ENCODE results near the gene GNPTG. TPM values are rescaled to one million over a fixed set of nuclear protein-coding genes. Genes with fewer than 3 reads are reported as not detected.

Gene GNPTG
- total RNA-seq, 4 donors from 2014 or later, result 53.8 to 130 (median 79.1) TPM

DNA sequence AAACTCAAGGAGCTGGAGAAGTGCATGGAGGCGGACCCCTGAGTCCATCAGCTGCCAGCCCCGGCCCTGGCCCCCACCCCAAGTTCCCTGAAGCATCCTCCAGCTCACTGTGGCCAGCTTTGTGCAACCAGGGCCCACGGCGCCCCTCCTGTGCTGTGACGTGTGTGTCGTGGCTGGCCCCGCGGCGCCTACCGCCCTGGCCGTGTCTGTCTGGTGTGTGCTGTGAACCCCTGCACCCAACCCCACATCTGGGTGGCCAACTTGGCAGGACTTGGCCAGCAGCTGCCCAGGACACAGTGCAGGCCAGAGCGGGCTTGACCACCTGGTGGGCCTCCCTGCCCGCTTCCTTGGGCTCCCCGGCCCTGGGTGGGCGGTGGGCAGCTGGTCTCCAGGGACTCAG lies 3.3 kb upstream of the GNPTG start:
- no peak overlapping the region for H3K27ac ChIP-seq
- no peak for TF ChIP-seq EP300 (IDR thresholded peaks at IDR 0.05; ENCODE audit: low read depth)
- TF ChIP-seq CTCF (IDR thresholded peaks at IDR 0.05), result no peak
- no peak overlapping the region for H3K4me3 ChIP-seq
- in situ Hi-C loops (cut with MboI; ENCODE audit: low pct_ligation_motif_present in 1 of 4, low pct_unique_long_range_greater_than_20kb in 1 of 4, low sequenced_read_pairs in 3 of 4), result no loop called here
- no peaks in the 10 kb centered on the region for H3K9me3 ChIP-seq
- H3K4me1 ChIP-seq, result peaks cover 12 to 31% (median 26%) of the 10 kb centered on the region in 4 donors
- intact Hi-C loops (cut with DNase I; ENCODE audit: low total_unique reads), result no loop called here
- WGBS, 2 donors (ENCODE audit: low coverage in 1 of 2), result 97% methylated on average over 13 of the region's 15 CpGs; no CpG with 5 or more reads in 1 of the 2 donors
- H3K27me3 ChIP-seq, result no peaks in the 10 kb centered on the region
- no peaks in the 10 kb centered on the region for H3K36me3 ChIP-seq
- DNase-seq, result no peak

GRCh38 chr16:1348926-1349325 lies 2.8 kb upstream of the GNPTG start:
- no peak for DNase-seq
- Histone ChIP-seq H3K9me3 (no peaks in the 10 kb centered on the region), H3K27me3 (no peaks in the 10 kb centered on the region), H3K4me3 (no peak overlapping the region), H3K4me1 (peaks cover 12 to 33% (median 27%) of the 10 kb centered on the region in 4 donors), H3K27ac (no peak overlapping the region), H3K36me3 (no peaks in the 10 kb centered on the region)
- 83% methylated on average over 14 of the region's 14 CpGs; no CpG with 5 or more reads in 1 of the 2 donors for WGBS, 2 donors (ENCODE audit: low coverage in 1 of 2)
- in situ Hi-C loops (cut with MboI; ENCODE audit: low pct_ligation_motif_present in 1 of 4, low pct_unique_long_range_greater_than_20kb in 1 of 4, low sequenced_read_pairs in 3 of 4) (no loop called here), intact Hi-C loops (cut with DNase I; ENCODE audit: low total_unique reads) (no loop called here)
- TF ChIP-seq POLR2A (IDR thresholded peaks at IDR 0.05), result no peak
- no peak for TF ChIP-seq CTCF (IDR thresholded peaks at IDR 0.05)
- TF ChIP-seq EP300 (IDR thresholded peaks at IDR 0.05; ENCODE audit: low read depth), result no peak
- TF ChIP-seq POLR2AphosphoS5 (IDR thresholded peaks at IDR 0.05), result no peak

DNA sequence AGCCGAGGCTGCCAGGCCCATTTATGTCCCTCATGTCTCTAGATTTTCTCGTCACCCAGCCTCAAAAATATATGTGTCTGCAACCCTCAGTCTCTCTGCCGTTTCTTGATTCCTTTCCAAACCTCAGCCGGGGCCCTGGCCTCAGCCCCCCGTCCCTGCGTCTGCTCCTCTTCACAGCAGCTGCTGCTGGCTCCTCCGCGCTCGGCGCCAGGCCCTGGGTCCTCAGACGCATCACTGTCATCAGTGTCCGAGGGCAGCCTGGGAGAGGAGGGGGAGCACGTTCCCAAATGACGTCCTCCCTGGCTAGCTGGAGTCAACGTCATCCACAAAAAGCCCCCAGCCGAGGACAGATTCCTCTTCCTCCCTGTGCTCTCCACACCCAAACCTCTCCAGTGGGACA lies 2.4 kb upstream of the GNPTG start:
- TF ChIP-seq POLR2AphosphoS5 (IDR thresholded peaks at IDR 0.05), result no peak
- in situ Hi-C loops (cut with MboI; ENCODE audit: low pct_ligation_motif_present in 1 of 4, low pct_unique_long_range_greater_than_20kb in 1 of 4, low sequenced_read_pairs in 3 of 4) (no loop called here), intact Hi-C loops (cut with DNase I; ENCODE audit: low total_unique reads) (no loop called here)
- Histone ChIP-seq H3K27me3 (no peaks in the 10 kb centered on the region), H3K4me1 (peaks cover 12 to 29% (median 27%) of the 10 kb centered on the region in 4 donors), H3K27ac (no peak overlapping the region), H3K4me3 (no peak overlapping the region), H3K9me3 (no peaks in the 10 kb centered on the region), H3K36me3 (no peaks in the 10 kb centered on the region)
- no peak for DNase-seq
- 82 to 92% methylated on average over 5 to 16 of the region's 16 CpGs for WGBS, 2 donors (ENCODE audit: low coverage in 1 of 2)

DNA sequence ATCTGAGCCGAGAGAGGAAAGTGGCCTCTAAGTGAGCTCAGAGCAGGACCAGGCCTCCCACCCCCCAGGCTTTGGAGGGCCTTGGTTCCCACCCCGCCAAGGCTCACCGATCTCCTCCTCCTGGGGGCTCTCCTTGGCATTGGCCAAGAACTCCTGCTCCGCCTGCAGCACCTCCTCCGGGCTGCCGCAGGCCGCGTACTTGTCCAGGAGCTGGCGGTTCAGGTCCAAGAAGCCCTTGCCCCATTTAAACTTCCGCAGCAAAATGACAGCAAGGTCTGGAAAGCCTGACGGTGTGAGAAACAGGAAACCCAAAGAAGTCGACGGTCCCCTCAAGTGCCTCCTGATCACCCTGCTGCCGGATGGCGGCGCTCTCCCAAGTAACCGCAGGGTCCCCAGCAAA lies 1.8 kb upstream of the GNPTG start:
- intact Hi-C loops (cut with DNase I; ENCODE audit: low total_unique reads) (no loop called here), in situ Hi-C loops (cut with MboI; ENCODE audit: low pct_ligation_motif_present in 1 of 4, low pct_unique_long_range_greater_than_20kb in 1 of 4, low sequenced_read_pairs in 3 of 4) (no loop called here)
- TF ChIP-seq POLR2A (IDR thresholded peaks at IDR 0.05) (no peak), EP300 (IDR thresholded peaks at IDR 0.05; ENCODE audit: low read depth) (no peak), POLR2AphosphoS5 (IDR thresholded peaks at IDR 0.05) (no peak), CTCF (IDR thresholded peaks at IDR 0.05) (no peak)
- Histone ChIP-seq H3K27ac (no peak overlapping the region), H3K36me3 (no peaks in the 10 kb centered on the region), H3K27me3 (no peaks in the 10 kb centered on the region), H3K9me3 (no peaks in the 10 kb centered on the region), H3K4me1 (peaks cover 12 to 29% (median 27%) of the 10 kb centered on the region in 4 donors), H3K4me3 (no peak overlapping the region)
- no peak for DNase-seq
- WGBS, 2 donors (ENCODE audit: low coverage in 1 of 2), result 92% methylated on average over 17 of the region's 17 CpGs; no CpG with 5 or more reads in 1 of the 2 donors

- Histone ChIP-seq H3K4me3 (peak overlapping the region in 3 of 4 donors; percentile 85 to 100 (median 99)), H3K36me3 (no peaks in the 10 kb centered on the region), H3K9me3 (no peaks in the 10 kb centered on the region), H3K4me1 (peaks cover 12 to 29% (median 27%) of the 10 kb centered on the region in 4 donors), H3K27ac (no peak overlapping the region), H3K27me3 (no peaks in the 10 kb centered on the region)
- no peak for DNase-seq
- 83% methylated on average over 19 of the region's 19 CpGs; no CpG with 5 or more reads in 1 of the 2 donors for WGBS, 2 donors (ENCODE audit: low coverage in 1 of 2)
- in situ Hi-C loops (cut with MboI; ENCODE audit: low pct_ligation_motif_present in 1 of 4, low pct_unique_long_range_greater_than_20kb in 1 of 4, low sequenced_read_pairs in 3 of 4), result no loop called here
- intact Hi-C loops (cut with DNase I; ENCODE audit: low total_unique reads), result no loop called here
- TF ChIP-seq POLR2A (IDR thresholded peaks at IDR 0.05) (no peak), POLR2AphosphoS5 (IDR thresholded peaks at IDR 0.05) (no peak)
Observed at GRCh38 chr16:1350691-1351090, 1.0 kb upstream of the GNPTG start.

All from transverse colon (tissue), 4 donors.